Amygdala (tissue), 56 donors: Measurements from ENCODE around the gene ITGB8.
A peak's percentile ranks its signal among the peaks of the same experiment; 100 is the strongest.

Experiments used
- DNase-seq, 56 donors: peaks; one replicate each; lab custom pipeline; 2025; lab: John Stamatoyannopoulos, UW

Gene ITGB8

DNA sequence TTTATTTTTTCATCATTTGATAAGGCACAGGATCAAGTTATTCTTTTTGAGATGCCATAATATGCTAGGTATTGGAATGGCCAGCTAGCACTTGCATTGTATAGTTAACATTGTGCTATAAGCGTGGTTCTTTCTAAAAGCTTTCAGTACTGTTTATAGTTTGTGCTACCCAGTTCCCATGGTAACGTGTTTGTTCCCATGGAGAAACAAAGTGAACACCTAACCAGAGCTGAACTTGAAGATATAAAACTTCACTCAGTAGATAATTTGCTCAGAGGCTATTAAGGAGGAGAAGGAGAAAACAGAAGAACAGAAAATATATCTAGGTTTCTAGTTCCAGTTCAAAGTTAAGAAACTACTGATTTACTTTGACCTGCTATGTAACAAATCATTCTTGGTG lies 23.6 kb upstream of the ITGB8 start:
- no peak for DNase-seq

DNA sequence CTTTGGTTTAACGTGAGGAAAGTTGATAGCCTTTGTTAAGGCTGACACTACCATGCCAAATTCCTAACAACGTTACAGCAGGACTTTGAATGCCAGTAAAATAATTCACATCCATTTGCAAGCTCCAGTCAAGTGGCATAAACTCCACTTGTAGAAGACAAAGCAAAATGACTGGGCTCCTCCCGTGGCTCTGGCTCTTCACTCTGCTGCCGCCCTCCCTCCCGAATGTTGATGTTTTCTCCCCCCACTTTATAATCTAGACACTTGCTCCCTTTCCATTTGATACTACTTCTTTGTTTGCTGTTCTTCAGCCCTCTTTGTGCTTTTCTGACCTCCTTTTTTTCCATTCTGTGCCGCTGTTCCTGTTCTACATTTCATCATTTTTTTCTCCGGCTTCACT lies 22.8 kb upstream of the ITGB8 start:
- DNase-seq: peak in 13 of 56 donors; percentile 1 to 38 (median 8)

DNA sequence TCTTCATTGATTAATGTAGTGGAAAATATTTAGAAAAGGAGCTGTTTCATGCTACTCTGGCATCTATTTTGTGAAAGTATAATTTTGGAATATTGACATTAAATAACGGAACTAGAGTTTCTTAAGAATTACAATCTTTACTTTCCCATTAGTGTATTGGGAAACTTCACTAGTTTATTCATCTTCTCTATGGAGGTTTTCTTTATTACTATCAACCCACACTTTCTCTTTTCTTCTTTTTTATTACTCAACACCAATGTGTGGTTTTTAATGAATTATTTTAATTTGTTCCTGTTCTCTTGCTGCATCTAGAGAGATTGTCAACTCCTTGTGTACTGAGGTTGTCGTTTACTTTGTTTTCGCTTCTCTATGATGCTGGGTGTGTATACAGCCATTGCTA lies 20.4 kb upstream of the ITGB8 start:
- no peak for DNase-seq

DNA sequence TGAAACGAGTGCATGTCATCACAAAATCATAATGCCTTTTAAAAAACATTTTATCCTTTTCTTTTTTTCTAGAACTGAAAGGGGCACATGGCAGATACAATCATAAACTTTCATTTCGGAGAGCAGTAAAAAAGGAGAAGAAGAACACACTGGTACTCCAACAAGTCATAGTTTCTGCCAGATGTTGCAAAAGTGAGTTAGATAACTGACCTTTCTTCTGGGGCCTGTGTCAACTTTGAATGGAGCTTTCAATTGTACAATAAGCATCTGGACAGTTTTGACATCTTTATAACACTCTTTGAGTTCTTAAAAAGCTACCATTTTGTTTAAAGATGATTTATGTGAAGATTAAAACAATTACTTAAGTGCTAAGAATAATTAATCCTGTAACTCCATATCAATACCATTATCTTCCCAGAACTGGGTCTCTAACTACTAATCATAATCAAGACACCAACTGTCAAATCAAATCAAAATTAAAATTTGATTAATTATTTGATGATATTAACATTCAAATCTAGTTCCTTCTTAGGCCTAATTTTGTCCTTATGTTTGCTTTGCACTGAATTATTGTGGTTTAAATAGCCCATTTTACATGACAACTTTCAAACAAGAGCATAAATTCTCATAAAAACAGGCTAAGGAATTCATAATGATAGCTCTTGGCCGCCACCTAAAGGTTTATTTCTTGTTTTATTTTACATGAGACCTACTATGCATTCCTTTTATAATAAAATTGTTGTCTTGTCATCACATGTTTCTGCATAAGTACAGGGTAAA lies 19.5 kb upstream of the ITGB8 start:
- DNase-seq: no peak

DNA sequence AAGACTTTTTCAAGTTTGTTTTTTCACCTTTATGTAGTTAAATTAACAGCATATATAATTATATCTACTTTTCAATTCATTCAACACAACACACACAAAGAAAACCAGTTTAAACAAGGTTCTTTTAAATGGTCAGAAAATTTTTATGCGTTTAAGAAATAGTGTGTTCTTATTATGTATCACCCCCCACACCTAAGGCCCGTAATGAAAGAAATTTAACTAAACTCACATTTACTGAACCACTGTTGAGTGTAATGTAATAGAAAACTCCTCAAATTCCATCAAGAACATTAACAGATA lies 19.0 kb upstream of the ITGB8 start:
- DNase-seq: no peak

DNA sequence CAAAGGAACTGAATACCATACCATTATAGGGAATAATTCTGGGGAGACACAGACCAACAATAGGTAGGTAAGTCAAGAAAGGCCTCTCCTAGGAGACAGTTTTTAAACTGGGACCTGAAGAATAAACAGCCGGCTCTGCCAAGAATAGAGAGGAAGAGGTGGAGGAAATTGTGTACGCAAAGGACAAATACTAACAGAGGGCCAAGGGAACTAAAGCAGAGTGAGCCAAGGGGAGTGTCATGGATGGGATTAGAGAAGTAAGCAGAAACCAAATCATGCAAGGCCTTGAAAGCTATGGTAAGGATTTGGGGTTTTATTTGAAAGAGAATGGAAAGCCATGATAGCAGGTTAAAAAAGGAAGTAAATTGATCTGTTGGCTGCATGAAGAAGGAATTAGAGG lies 18.1 kb upstream of the ITGB8 start:
- DNase-seq: no peak

DNA sequence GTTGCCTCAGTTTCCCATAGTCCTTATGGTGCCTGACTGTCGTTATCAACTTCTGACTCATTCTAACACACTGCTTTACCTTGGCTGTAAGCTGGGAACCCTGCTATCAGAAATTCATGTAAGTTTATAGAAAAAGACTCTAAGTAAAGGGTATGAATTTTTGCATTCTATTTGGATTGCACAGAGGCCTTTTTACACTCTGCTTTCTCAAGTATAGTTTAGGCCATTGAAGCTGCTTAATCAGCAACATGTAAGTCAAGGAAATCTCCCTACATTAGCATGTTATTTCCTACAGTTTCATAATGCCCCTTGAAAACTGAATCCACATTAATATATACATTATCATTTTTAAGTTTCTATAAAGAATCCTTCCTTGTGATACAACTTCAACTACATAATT lies 17.1 kb upstream of the ITGB8 start:
- DNase-seq: no peak

DNA sequence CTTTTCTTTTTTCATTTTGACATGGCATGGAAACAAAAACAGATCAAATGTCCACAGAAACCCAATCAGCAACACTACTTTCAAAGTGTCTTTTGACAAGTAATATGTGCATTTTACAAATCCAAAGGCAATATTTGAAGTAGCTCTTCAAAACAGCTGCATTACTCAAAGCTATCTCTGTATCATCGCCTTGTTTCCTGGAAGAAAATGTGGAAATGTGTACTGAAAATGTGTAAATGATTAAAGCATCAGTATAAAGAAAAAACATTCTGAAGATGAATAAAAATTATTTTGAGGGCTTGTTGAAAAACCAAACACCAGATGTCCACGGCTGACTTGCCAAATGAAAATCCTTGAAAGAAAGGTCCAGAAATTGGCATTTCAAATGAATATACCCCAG lies 16.5 kb upstream of the ITGB8 start:
- no peak for DNase-seq

DNA sequence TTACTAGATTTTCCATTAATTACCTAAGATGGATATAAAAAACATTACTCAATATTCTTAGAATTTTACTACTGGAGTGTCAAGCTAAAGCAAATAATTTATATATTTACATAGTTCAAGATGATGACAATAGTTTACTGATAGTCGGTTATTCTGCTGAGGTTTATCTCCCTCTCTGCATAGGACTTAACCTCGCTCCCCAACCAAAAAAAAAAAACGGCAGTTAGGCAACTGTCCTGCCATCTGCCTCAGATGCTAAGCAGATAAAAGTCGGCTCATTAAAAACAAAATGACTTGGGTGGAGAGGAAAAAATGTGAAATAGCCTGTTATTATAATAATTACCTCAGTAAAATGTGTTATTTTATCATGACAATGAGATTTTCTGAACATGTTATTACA lies 14.0 kb upstream of the ITGB8 start:
- DNase-seq: no peak

DNA sequence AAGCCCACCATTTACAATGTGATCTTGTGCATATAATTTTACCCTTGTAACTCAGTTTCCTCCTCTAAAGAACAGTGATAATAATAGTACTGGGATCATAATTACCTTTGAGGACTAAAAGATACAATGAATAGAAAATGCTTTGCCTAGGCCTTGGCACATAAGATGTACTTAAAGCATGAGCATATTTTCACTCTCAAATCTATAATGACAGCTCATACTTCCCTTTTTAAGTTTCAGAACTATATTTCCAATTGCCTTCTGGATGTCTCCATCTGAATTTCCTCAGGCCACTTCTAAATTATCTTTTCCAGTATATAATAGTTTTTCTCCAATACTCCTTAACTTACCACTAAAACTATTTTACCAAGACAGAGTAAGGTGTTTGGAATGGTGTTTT lies 13.3 kb upstream of the ITGB8 start:
- DNase-seq: no peak

DNA sequence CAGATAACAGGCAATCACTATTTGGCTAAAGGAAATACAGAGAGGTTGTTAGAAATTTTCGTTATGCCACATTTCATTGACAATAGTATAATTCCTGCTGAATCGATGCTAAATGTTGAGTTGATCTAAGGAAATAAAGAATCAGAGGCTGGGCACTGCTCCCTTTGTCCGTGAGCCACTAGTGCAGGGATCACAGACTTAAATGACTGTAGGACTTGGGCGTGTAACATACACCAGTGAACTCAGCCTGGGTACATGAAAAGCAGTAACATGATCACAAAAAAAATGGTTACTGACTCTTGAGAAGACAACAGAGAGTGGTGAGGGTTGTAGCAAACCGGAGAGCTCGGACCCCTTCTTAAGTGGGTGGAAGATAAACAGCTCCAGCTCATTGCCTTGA lies 11.8 kb upstream of the ITGB8 start:
- no peak for DNase-seq

DNA sequence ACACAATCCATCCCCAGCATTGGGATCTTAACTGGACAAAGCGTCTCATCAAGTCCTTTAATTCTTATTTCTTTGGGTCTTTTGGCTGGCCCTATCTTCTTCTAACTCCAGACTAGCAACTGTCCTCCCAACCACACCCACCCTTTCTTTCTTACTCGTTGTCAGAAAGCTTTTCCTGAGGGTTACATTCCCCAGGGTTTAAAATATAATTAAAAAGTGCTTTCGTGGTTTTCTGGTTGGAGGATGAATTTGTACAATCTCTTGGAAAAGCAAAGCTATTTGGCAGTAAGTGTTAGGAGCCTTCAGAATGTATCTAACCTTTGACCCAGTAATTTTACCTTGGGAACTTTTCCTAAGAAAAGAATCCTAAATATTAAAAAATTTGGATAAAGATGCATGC lies 10.4 kb upstream of the ITGB8 start:
- no peak for DNase-seq

DNA sequence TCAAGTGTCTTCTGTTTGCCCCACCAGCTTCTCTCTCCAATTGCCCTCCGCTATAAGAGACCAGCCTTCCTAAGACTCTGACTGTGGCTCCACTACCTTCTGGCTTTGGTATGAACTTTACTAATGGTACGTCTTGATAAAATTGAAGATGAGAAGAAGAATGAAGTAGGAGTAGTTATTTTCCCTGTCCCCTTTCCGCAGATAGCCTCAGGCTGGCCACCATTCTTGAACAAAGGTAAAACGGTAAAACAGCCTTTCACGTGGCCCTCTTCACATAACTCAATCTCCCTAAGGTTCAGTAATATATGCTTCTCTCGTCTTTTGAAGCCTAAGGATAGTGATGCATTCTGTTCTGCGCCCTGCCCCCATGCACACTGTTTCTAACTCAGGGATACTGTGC lies 9.9 kb upstream of the ITGB8 start:
- DNase-seq: no peak

DNA sequence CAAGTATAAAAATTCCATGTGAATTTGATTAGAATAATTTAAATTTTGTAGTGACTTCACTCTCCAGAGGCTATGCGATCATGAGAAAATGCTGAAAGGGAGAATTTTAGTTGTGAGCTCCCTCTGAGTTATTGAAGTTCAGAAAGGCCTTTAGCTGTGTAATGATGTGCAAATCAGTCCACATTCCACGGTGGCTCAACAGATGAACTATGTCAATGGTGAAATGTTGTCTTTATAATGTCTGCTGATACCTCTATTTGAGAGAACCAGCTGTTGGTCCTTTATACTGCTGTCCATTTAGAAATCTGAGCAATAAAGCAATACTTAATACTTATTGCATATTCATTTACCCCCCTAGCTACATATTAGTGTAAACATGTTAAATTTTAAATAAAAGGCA lies 7.1 kb upstream of the ITGB8 start:
- DNase-seq: no peak

DNA sequence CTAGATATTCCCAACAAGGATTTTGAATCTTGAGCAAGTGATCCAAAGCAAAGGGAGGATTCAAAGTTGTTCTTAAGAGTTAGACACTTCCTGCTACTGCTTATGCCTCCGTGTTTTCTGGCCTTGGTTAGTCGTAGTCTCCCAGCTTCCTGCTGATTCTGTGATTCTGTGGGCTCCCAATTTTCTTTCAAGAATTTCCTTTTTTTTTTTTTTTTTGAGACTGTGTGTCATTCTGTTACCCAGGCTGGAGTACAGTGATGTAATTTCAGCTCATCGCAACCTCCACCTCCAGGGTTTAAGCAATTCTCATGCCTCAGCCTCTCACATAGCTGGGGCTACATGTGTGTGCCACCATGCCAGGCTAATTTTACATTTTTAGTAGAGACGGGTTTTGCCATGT lies 4.4 kb upstream of the ITGB8 start:
- DNase-seq: no peak

DNA sequence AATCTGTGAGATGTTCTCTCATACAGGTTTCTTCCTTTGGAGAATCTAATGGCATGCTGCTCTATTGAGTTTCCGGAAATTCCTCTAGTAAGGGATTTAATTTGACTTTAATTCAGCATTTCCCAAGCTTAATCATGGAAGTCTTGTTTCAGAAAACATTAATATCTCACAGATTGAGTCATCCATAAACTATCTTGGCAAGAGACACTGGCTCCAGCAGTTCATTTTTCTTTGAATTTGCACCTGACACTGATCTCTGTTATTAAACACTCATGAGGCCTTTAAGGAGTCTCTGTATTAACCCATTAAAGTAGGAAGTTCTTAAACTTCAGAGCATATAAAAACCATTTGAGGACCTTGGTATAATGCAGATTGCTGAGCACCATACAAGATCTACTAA lies 3.6 kb upstream of the ITGB8 start:
- DNase-seq: no peak

DNA sequence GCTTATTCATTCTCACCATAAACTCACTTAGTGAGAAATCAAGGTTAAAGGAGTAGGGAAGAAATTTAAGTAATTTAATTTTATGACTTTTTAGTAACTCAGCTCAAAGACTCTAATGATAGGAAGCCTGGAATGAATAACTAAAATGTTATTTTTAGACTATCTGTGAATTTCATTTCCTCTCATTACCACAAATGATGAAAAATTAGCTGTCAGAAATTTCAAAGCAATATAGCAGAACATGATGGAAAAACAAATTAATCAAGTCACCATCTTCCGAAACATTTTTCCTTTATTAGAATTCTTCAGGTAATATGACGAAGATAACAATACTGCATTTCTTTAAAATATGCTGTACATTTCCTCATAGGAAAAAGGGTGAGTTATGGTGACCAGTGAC lies 2.7 kb upstream of the ITGB8 start:
- DNase-seq: no peak

DNA sequence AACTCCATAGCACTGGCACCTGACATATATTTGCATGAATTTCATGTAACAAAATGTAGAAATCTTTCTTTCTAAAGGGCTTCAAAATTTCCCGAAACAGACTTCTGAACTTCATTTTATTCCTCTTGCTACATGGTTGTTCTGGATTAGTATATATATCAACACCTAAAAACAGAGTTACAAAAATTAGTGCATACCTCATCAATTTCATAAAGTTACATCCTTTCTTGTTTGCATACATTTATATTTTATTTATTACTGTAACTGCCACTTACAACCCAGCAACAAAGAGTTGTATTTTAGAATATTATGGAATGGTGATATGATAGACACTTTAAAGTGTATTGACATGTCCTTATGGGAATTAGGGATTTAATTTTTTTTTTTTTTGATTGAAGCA lies 2.0 kb upstream of the ITGB8 start:
- no peak for DNase-seq

DNA sequence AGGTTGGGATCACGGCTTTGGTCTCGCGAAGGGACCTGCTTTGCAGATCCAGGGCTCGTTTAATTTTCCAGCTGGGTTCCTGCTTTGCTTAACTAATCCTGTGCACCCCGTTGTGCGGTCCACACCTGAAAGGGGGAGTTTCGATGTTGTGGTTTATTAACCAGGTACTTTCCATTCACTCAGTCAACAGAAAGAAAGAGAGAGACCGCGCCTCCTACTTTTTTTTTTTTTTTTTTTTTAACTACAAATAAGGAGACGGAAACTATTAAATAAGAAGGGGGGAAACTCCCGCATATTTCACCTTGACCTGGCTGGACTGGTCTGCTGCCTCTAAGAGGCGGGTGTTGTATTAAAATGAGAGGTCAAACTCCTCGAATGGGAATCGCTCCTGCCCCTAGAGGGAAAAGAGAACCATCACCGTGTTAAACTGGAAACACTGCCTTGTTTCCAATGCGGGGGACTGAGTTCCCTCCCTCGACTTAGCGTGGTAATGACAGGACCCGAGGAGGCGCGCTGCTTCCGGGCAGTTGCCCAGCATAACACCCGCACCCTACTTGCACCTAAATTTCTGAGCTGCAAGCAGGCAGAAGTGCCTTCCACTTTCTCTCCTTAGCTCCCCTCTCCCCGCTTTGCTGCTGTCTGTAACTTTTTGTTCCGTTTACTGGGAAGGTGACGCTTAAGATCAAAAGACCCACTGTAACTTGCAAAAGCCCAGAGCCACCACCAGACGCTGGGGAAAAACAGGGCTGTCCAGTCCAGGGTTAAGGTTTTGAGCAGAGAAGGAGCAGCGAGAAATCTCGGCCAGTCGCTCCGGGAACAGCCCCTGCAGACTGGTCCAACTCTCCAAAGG lies 1.1 kb upstream of the ITGB8 start:
- DNase-seq: peak in 49 of 56 donors; percentile 17 to 88 (median 64)

DNA sequence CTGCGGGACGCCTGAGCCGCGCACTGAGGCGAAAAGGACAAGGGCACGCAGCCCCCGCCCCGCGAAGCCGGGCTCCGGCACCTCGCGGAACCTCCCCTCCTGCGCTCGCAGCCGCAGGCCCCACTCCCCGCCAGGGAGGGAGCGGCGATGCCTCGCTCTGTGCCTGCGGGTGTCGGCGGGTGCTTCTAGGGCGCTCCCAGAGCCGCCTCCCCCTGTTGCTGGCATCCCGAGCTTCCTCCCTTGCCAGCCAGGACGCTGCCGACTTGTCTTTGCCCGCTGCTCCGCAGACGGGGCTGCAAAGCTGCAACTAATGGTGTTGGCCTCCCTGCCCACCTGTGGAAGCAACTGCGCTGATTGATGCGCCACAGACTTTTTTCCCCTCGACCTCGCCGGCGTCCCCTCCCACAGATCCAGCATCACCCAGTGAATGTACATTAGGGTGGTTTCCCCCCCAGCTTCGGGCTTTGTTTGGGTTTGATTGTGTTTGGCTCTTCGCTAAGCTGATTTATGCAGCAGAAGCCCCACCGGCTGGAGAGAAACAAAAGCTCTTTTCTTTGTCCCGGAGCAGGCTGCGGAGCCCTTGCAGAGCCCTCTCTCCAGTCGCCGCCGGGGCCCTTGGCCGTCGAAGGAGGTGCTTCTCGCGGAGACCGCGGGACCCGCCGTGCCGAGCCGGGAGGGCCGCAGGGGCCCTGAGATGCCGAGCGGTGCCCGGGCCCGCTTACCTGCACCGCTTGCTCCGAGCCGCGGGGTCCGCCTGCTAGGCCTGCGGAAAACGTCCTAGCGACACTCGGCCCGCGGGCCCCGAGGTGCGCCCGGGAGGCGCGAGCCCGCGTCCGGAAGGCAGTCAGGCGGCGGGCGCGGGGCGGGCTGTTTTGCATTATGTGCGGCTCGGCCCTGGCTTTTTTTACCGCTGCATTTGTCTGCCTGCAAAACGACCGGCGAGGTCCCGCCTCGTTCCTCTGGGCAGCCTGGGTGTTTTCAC lies 519 bp downstream of the ITGB8 start:
- peak; percentile 43 to 94 (median 80) for DNase-seq
